Activated CD8-positive, alpha-beta memory T cell treated with anti-CD3 and anti-CD28 coated beads for 36 hours (primary cell): ENCODE measurements around the gene DBN1. TPM values are rescaled to one million over a fixed set of nuclear protein-coding genes. Genes with fewer than 3 reads are reported as not detected.

Experiments
- CTCF ChIA-PET: fragments of 350-600 bp; sonication (Branson Sonifier 250); formaldehyde crosslinking; loops from one replicate; lab custom pipeline; 2021; ENCODE audit warnings: antibody characterized with exemption; lab: Charles Lee
- POLR2A ChIA-PET: fragments of 350-600 bp; sonication (Branson Sonifier 250); formaldehyde crosslinking; loops from one replicate; lab custom pipeline; 2021; ENCODE audit warnings: antibody characterized with exemption; lab: Charles Lee
- total RNA-seq, 2 experiments: library from RNA; stranded (reverse); gene quantifications; one replicate each; pipeline ENCODE4 v1.2.3, GENCODE V29; 2021

Gene DBN1
- total RNA-seq, 2 experiments from 2014 or later = 102 to 104 TPM

- ChIA-PET POLR2A (interaction anchor here (0.6 to 2.2 kb wide), 6 partner anchors 14 to 120 kb away, joined by 3 to 11 read pairs (median 8); partner anchors contain the start of gene PDLIM7), CTCF (interaction anchor here (0.8 to 9.1 kb wide), 9 partner anchors 14 to 82 kb away, joined by 3 to 84 read pairs (median 5); partner anchors contain the start of genes DDX41 and PDLIM7)
Measured at GRCh38 chr5:177470759-177471536, 2.5 kb downstream of the DBN1 start.

GRCh38 chr5:177469750-177470525, 3.5 kb downstream of the DBN1 start:
- CTCF ChIA-PET = interaction anchor here (0.8 to 9.1 kb wide), 5 partner anchors 13 to 79 kb away, joined by 3 to 84 read pairs (median 5); partner anchors contain the start of gene PDLIM7
- POLR2A ChIA-PET = interaction anchor here (0.9 kb wide), 1 partner anchor 10 kb away, joined by 3 read pairs; no protein-coding TSS in a partner anchor

GRCh38 chr5:177468685-177469628, 4.5 kb downstream of the DBN1 start:
- CTCF ChIA-PET = interaction anchor here (0.7 to 9.1 kb wide), 3 partner anchors 12 to 78 kb away, joined by 3 to 84 read pairs (median 4); no protein-coding TSS in a partner anchor
- POLR2A ChIA-PET = interaction anchor here (0.9 kb wide), 1 partner anchor 9 kb away, joined by 3 read pairs; no protein-coding TSS in a partner anchor

GRCh38 chr5:177468329-177468684, 5.1 kb downstream of the DBN1 start:
- CTCF ChIA-PET = interaction anchor here (1.3 to 9.1 kb wide), 2 partner anchors 11 to 78 kb away, joined by 4 to 84 read pairs; no protein-coding TSS in a partner anchor

GRCh38 chr5:177467436-177467835, 6.0 kb downstream of the DBN1 start:
- CTCF ChIA-PET = no interaction called here
- POLR2A ChIA-PET = no interaction called here

More at GRCh38 chr5:177468329-177468684, 5.1 kb downstream of the DBN1 start:
- POLR2A ChIA-PET = no interaction called here

GRCh38 chr5:177466861-177467260, 6.6 kb downstream of the DBN1 start:
- ChIA-PET CTCF (interaction anchor here (1.7 to 4.1 kb wide), 2 partner anchors 11 to 63 kb away, joined by 5 to 27 read pairs; no protein-coding TSS in a partner anchor), POLR2A (no interaction called here)

GRCh38 chr5:177465044-177465443, 8.4 kb downstream of the DBN1 start:
- CTCF ChIA-PET = interaction anchor here (1.7 to 4.1 kb wide), 2 partner anchors 9 to 61 kb away, joined by 5 to 27 read pairs; no protein-coding TSS in a partner anchor
- POLR2A ChIA-PET = interaction anchor here (0.8 kb wide), 1 partner anchor 14 kb away, joined by 3 read pairs; no protein-coding TSS in a partner anchor

- ChIA-PET CTCF (interaction anchor here (1.7 to 22.6 kb wide), 2 partner anchors 16 to 71 kb away, joined by 4 to 203 read pairs; no protein-coding TSS in a partner anchor), POLR2A (interaction anchor here (0.6 to 0.7 kb wide), 2 partner anchors 13 to 67 kb away, joined by 3 read pairs; no protein-coding TSS in a partner anchor)
Measured at GRCh38 chr5:177462021-177462670, 11.3 kb downstream of the DBN1 start.

GRCh38 chr5:177459819-177460628, 13.4 kb downstream of the DBN1 start:
- CTCF ChIA-PET = interaction anchor here (1.4 to 22.6 kb wide), 4 partner anchors 12 to 69 kb away, joined by 3 to 203 read pairs (median 101); partner anchors contain the start of genes DBN1 and GRK6
- POLR2A ChIA-PET = interaction anchor here (0.9 kb wide), 2 partner anchors 9 to 95 kb away, joined by 3 to 4 read pairs; no protein-coding TSS in a partner anchor

GRCh38 chr5:177459357-177459756, 14.1 kb downstream of the DBN1 start:
- POLR2A ChIA-PET = interaction anchor here (0.9 kb wide), 1 partner anchor 10 kb away, joined by 3 read pairs; no protein-coding TSS in a partner anchor

GRCh38 chr5:177458912-177459350, 14.5 kb downstream of the DBN1 start:
- ChIA-PET CTCF (interaction anchor here (1.4 to 22.6 kb wide), 5 partner anchors 14 to 140 kb away, joined by 4 to 203 read pairs (median 84); partner anchors contain the start of genes DBN1 and GRK6), POLR2A (no interaction called here)

More at GRCh38 chr5:177459357-177459756, 14.1 kb downstream of the DBN1 start:
- CTCF ChIA-PET = interaction anchor here (1.4 to 22.6 kb wide), 4 partner anchors 13 to 69 kb away, joined by 3 to 203 read pairs (median 101); partner anchors contain the start of genes DBN1 and GRK6

- CTCF ChIA-PET = interaction anchor here (0.6 to 22.6 kb wide), 12 partner anchors 14 to 155 kb away, joined by 3 to 312 read pairs (median 10); partner anchors contain the start of genes DBN1, GRK6 and PFN3
- POLR2A ChIA-PET = interaction anchor here (0.9 to 1.4 kb wide), 2 partner anchors 14 to 24 kb away, joined by 3 to 7 read pairs; no protein-coding TSS in a partner anchor
Measured at GRCh38 chr5:177457852-177458681, 15.4 kb downstream of the DBN1 start.

- CTCF ChIA-PET = interaction anchor here (0.6 to 22.6 kb wide), 14 partner anchors 8 to 154 kb away, joined by 3 to 312 read pairs (median 12); partner anchors contain the start of genes DBN1, DDX41, GRK6 and PFN3
- POLR2A ChIA-PET = interaction anchor here (0.9 to 1.4 kb wide), 2 partner anchors 15 to 23 kb away, joined by 3 to 7 read pairs; no protein-coding TSS in a partner anchor
Measured at GRCh38 chr5:177456976-177457851, 16.2 kb downstream of the DBN1 start.

- CTCF ChIA-PET = interaction anchor here (1.4 to 22.6 kb wide), 11 partner anchors 8 to 118 kb away, joined by 3 to 312 read pairs (median 20); partner anchors contain the start of genes DBN1, DDX41, GRK6 and PFN3
- POLR2A ChIA-PET = interaction anchor here (1.4 kb wide), 1 partner anchor 16 kb away, joined by 7 read pairs; no protein-coding TSS in a partner anchor
Measured at GRCh38 chr5:177456591-177456964, 16.9 kb downstream of the DBN1 start.
